Neural cell (in vitro differentiated cells): ENCODE measurements around the gene ST8SIA6. TPM values are rescaled to one million over a fixed set of nuclear protein-coding genes. Genes with fewer than 3 reads are reported as not detected.

Experiments
- H2AFZ ChIP-seq: fragments of 200-600, 300-800 bp; sonication (generic), shearing (Covaris generic); 2 replicates; pipeline ENCODE4 v1.6.0; 2014; ENCODE audit warnings: low read depth, mild to moderate bottlenecking, antibody characterized with exemption, low read length, moderate library complexity
- H3F3A ChIP-seq: fragments of 200-600 bp; shearing (Covaris generic); 2 replicates; pipeline ENCODE4 v1.6.1; 2016; ENCODE audit warnings: mild to moderate bottlenecking, moderate library complexity, mixed read lengths, antibody characterized with exemption, low read length; ENCODE audit not compliant: insufficient read depth, poor library complexity, severe bottlenecking
- H3K27ac ChIP-seq: fragments of 200-600, 300-800 bp; sonication (generic), shearing (Covaris generic); 2 replicates; pipeline ENCODE4 v1.5.1; 2014; ENCODE audit warnings: mild to moderate bottlenecking, low read length, moderate library complexity
- H3K27me3 ChIP-seq: fragments of 300-800, 200-600 bp; sonication (generic), shearing (Covaris generic); 2 replicates; pipeline ENCODE4 v1.6.0; 2014; ENCODE audit warnings: mild to moderate bottlenecking, low read depth, low read length, moderate library complexity; ENCODE audit not compliant: insufficient read depth
- H3K36me3 ChIP-seq: fragments of 300-800, 200-600 bp; sonication (generic), shearing (Covaris generic); 2 replicates; pipeline ENCODE4 v1.5.1; 2014; ENCODE audit warnings: mild to moderate bottlenecking, antibody characterized with exemption, low read length, moderate library complexity; ENCODE audit not compliant: insufficient read depth
- H3K4me2 ChIP-seq: fragments of 300-800, 200-600 bp; sonication (generic), shearing (Covaris generic); 2 replicates; pipeline ENCODE4 v1.6.0; 2014; ENCODE audit warnings: mild to moderate bottlenecking, low read length
- H3K4me3 ChIP-seq: fragments of 300-800, 200-600 bp; sonication (generic), shearing (Covaris generic); 2 replicates; pipeline ENCODE4 v1.5.1; 2014; ENCODE audit warnings: mild to moderate bottlenecking, low read length, moderate library complexity
- H3K79me2 ChIP-seq: fragments of 200-600 bp; shearing (Covaris generic); replicated peaks from 2 replicates; pipeline ENCODE4 v1.6.0; 2014; ENCODE audit warnings: mild to moderate bottlenecking, low read length, moderate library complexity; ENCODE audit not compliant: insufficient read depth
- H3K9ac ChIP-seq: fragments of 300-800, 200-600 bp; sonication (generic), shearing (Covaris generic); 2 replicates; pipeline ENCODE4 v1.6.1; 2016; ENCODE audit warnings: mild to moderate bottlenecking, low read length, mixed read lengths
- H3K9me2 ChIP-seq: fragments of 200-600 bp; shearing (Covaris generic); 2 replicates; pipeline ENCODE4 v1.6.1; 2016; ENCODE audit warnings: mild to moderate bottlenecking, low read length, mixed read lengths; ENCODE audit not compliant: insufficient read depth
- H3K9me3 ChIP-seq: fragments of 200-600, 300-800 bp; sonication (generic), shearing (Covaris generic); 2 replicates; pipeline ENCODE4 v1.6.1; 2016; ENCODE audit warnings: mild to moderate bottlenecking, mixed run types, low read length, moderate library complexity, mixed read lengths
- H4K20me1 ChIP-seq: fragments of 200-600 bp; shearing (Covaris generic); 2 replicates; pipeline ENCODE4 v1.6.1; 2016; ENCODE audit warnings: mild to moderate bottlenecking, mixed run types; ENCODE audit not compliant: insufficient read depth
- CTCF ChIP-seq: fragments of 450-650 bp; IDR thresholded peaks from 2 replicates; pipeline ENCODE4 v1.5.1; 2014; ENCODE audit warnings: antibody characterized with exemption, mild to moderate bottlenecking, moderate library complexity; ENCODE audit not compliant: poor library complexity, severe bottlenecking
- EP300 ChIP-seq: fragments of 450-650 bp; conservative IDR thresholded peaks from 2 replicates; pipeline ENCODE4 v1.6.1; 2014; ENCODE audit warnings: antibody characterized with exemption, mild to moderate bottlenecking, moderate library complexity; ENCODE audit not compliant: poor library complexity, severe bottlenecking
- EZH2 ChIP-seq: fragments of 200-600, 300-800 bp; shearing (Covaris generic), sonication (generic); IDR thresholded peaks from 2 replicates; pipeline ENCODE4 v1.6.1; 2014; ENCODE audit warnings: antibody characterized with exemption, low read length, borderline replicate concordance, mild to moderate bottlenecking; ENCODE audit not compliant: insufficient read depth, poor library complexity, severe bottlenecking
- MXI1 ChIP-seq: fragments of 450-650 bp; conservative IDR thresholded peaks from 2 replicates; pipeline ENCODE4 v1.6.1; 2014; ENCODE audit warnings: antibody characterized with exemption, mild to moderate bottlenecking; ENCODE audit not compliant: poor library complexity, severe bottlenecking
- POLR2AphosphoS5 ChIP-seq: IDR thresholded peaks from 2 replicates; pipeline ENCODE4 v1.6.1; 2012
- RAD21 ChIP-seq: fragments of 450-650 bp; conservative IDR thresholded peaks from 2 replicates; pipeline ENCODE4 v1.6.1; 2014; ENCODE audit warnings: antibody characterized with exemption, mild to moderate bottlenecking, moderate library complexity
- SMC3 ChIP-seq: fragments of 450-650 bp; conservative IDR thresholded peaks from 2 replicates; pipeline ENCODE4 v1.6.1; 2014; ENCODE audit warnings: antibody characterized with exemption, mild to moderate bottlenecking, moderate library complexity; ENCODE audit not compliant: poor library complexity
- TAF1 ChIP-seq: IDR thresholded peaks from 2 replicates; pipeline ENCODE4 v1.6.1; 2012; ENCODE audit warnings: low read depth
- polyA plus RNA-seq: library from polyadenylated mRNA; depleted of rRNA; stranded (reverse); fragments of >200 nt; gene quantifications from 2 replicates; pipeline ENCODE4 v1.2.3, GENCODE V29; 2014
- TF ChIP-seq, protein P1 (sequence below): IDR thresholded peaks from 2 replicates; pipeline ENCODE4 v1.6.1; 2012; ENCODE audit warnings: borderline replicate concordance

The ST8SIA6 gene
- polyA plus RNA-seq, 1 donor from 2014 or later, result 0.41 TPM

GRCh38 chr10:17414484-17414883, 39.9 kb downstream of the ST8SIA6 start:
- Histone ChIP-seq H3K9me2 (no peaks in the 10 kb centered on the region), H3K79me2 (no peaks in the 10 kb centered on the region), H3K4me3 (no peak overlapping the region), H2AFZ (no peak overlapping the region), H3K4me2 (no peak overlapping the region), H3F3A (no peaks in the 10 kb centered on the region), H3K27me3 (no peaks in the 10 kb centered on the region), H4K20me1 (no peaks in the 10 kb centered on the region), H3K9me3 (no peaks in the 10 kb centered on the region), H3K36me3 (no peaks in the 10 kb centered on the region), H3K27ac (no peak overlapping the region), H3K9ac (no peak overlapping the region)
- TF ChIP-seq MXI1 (no peak), CTCF (no peak), RAD21 (no peak), EZH2 (no peak), SMC3 (no peak), TAF1 (no peak), EP300 (no peak), POLR2AphosphoS5 (no peak)
- TF ChIP-seq, protein P1, sequence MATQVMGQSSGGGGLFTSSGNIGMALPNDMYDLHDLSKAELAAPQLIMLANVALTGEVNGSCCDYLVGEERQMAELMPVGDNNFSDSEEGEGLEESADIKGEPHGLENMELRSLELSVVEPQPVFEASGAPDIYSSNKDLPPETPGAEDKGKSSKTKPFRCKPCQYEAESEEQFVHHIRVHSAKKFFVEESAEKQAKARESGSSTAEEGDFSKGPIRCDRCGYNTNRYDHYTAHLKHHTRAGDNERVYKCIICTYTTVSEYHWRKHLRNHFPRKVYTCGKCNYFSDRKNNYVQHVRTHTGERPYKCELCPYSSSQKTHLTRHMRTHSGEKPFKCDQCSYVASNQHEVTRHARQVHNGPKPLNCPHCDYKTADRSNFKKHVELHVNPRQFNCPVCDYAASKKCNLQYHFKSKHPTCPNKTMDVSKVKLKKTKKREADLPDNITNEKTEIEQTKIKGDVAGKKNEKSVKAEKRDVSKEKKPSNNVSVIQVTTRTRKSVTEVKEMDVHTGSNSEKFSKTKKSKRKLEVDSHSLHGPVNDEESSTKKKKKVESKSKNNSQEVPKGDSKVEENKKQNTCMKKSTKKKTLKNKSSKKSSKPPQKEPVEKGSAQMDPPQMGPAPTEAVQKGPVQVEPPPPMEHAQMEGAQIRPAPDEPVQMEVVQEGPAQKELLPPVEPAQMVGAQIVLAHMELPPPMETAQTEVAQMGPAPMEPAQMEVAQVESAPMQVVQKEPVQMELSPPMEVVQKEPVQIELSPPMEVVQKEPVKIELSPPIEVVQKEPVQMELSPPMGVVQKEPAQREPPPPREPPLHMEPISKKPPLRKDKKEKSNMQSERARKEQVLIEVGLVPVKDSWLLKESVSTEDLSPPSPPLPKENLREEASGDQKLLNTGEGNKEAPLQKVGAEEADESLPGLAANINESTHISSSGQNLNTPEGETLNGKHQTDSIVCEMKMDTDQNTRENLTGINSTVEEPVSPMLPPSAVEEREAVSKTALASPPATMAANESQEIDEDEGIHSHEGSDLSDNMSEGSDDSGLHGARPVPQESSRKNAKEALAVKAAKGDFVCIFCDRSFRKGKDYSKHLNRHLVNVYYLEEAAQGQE, result no peak

DNA sequence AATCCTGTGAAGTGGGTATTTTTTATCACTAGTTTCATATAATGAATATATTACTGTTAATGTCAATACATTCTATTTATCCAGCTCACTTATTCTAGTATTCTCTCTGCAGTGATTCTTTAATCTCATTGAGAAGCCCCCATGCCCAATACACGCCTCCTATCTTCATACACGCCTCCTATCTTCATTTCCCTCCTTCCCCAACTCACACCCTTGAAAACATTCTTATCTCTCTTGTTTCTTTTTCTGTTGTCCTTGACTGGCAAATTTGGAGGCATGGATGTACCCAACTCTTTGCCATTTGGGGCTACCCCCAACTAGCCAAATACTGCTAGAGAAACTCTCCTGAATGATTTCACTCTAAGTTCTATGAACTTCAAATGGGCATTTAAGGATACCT, 40.5 kb downstream of the ST8SIA6 start:
- Histone ChIP-seq H3K79me2 (no peaks in the 10 kb centered on the region), H3K9ac (no peak overlapping the region), H2AFZ (no peak overlapping the region), H3K9me3 (no peaks in the 10 kb centered on the region), H3K27me3 (no peaks in the 10 kb centered on the region), H3K4me3 (no peak overlapping the region), H3K27ac (no peak overlapping the region), H3F3A (no peaks in the 10 kb centered on the region), H3K4me2 (no peak overlapping the region), H4K20me1 (no peaks in the 10 kb centered on the region), H3K36me3 (no peaks in the 10 kb centered on the region), H3K9me2 (no peaks in the 10 kb centered on the region)
- TF ChIP-seq EP300, result no peak
- no peak for TF ChIP-seq RAD21
- TF ChIP-seq, protein P1, result no peak
- no peak for TF ChIP-seq CTCF
- TF ChIP-seq SMC3, result no peak
- TF ChIP-seq EZH2, result no peak
- no peak for TF ChIP-seq MXI1
- TF ChIP-seq POLR2AphosphoS5, result no peak
- TF ChIP-seq TAF1, result no peak
